Measurements from ENCODE around the gene PTPRN2.

- TF ChIP-seq CTCF (IDR thresholded peaks at IDR 0.05; ENCODE audit: low read depth, low read length) (no peak), POLR2A (IDR thresholded peaks at IDR 0.05; ENCODE audit: extremely low read depth, insufficient read length) (no peak), MAX (IDR thresholded peaks at IDR 0.05; ENCODE audit: low read depth, low read length) (no peak), MYC (IDR thresholded peaks at IDR 0.05; ENCODE audit: low read depth, low read length) (no peak)
Measured at GRCh38 chr7:158002486-158003080, 585.0 kb downstream of the PTPRN2 start.
